Right lobe of liver (tissue), 6 donors: ENCODE data around the gene PARVB. TPM values are rescaled to one million over a fixed set of nuclear protein-coding genes. Genes with fewer than 3 reads are reported as not detected.

Experiments used
- ATAC-seq, 4 donors: fragments of 200-7000 bp; cut with Tn5 transposase; one replicate each; pipeline ENCODE4 v1.9.1; 2020; ENCODE audit warnings: mild to moderate bottlenecking in 4 of 4, moderate library complexity in 4 of 4
- DNase-seq, 3 donors: peaks; one replicate each; pipeline ENCODE4 v3.0.0-alpha.2; 2020
- H3K27ac ChIP-seq, 3 donors: fragments of 200-600 bp; one replicate each; pipeline ENCODE4 v1.8.0; 2022
- H3K27me3 ChIP-seq, 2 donors: fragments of 200-600 bp; one replicate each; pipeline ENCODE4 v1.8.0; 2022
- H3K36me3 ChIP-seq, 4 donors: fragments of 200-600 bp; sonication (generic) in 1 of 4; one replicate each; pipeline versions ENCODE4 v1.5.1 to v1.8.0; 2017 to 2022; ENCODE audit warnings: control low read depth in 1 of 4
- H3K4me1 ChIP-seq, 4 donors: fragments of 200-600 bp; sonication (generic) in 1 of 4; one replicate each; pipeline versions ENCODE4 v1.5.1 to v1.8.0; 2017 to 2022; ENCODE audit warnings: control low read depth in 1 of 4
- H3K4me3 ChIP-seq, 3 donors: fragments of 200-600 bp; one replicate each; pipeline ENCODE4 v1.8.0; 2022
- H3K9me3 ChIP-seq, 4 donors: fragments of 200-600 bp; sonication (generic) in 1 of 4; one replicate each; pipeline versions ENCODE4 v1.5.1 to v1.8.0; 2017 to 2022; ENCODE audit warnings: control low read depth in 1 of 4
- CTCF ChIP-seq, 4 donors: fragments of 200-600 bp in 3 of 4; fragments of 450-650 bp in 1 of 4; IDR thresholded peaks; one replicate each; pipeline versions ENCODE4 v1.5.1 to v1.8.0; 2016 to 2022; ENCODE audit warnings: antibody characterized with exemption in 4 of 4, mild to moderate bottlenecking in 2 of 4
- POLR2A ChIP-seq: fragments of 450-650 bp; IDR thresholded peaks from one replicate; pipeline ENCODE4 v1.6.1; 2017; ENCODE audit warnings: antibody characterized with exemption, mild to moderate bottlenecking
- WGBS: methylation state at CpG from one replicate; pipeline ENCODE4 v1.1.6; 2018; ENCODE audit warnings: low coverage, low lambda C conversion rate; ENCODE audit not compliant: insufficient coverage; ENCODE audit errors: missing lambda C conversion rate; 5-methylcytosine and 5-hydroxymethylcytosine counted together
- intact Hi-C, 2 donors: fragments of 100-400 bp; cut with DNase I; formaldehyde crosslinking; loops; one replicate each; pipeline versions ENCODE4 v1.11.2 to v1.14.1; 2022
- total RNA-seq, 6 experiments: library from RNA; depleted of rRNA in 2 of 6; stranded (reverse); fragments of >200 nt in 2 of 6; fragmentation: NEBNext Ultra II Directional in 3 of 6; extraction: Animal tissue kit (Norgen Biotek cat#: 25700) in 3 of 6; gene quantifications; one replicate each; pipeline versions ENCODE4 v1.1.0 to v1.2.4, GENCODE V29; 2016 to 2023
- donor health status: DM: no; HTN: yes; CAD: no.
- donor health status: DM: no; HTN: no; CAD: no.
- donor health status: DM: no; HTN: no; CAD: no.
- donor health status: DM: no; HTN: yes; CAD: no.
- donor health status: DM: no; HTN: yes; CAD: no.

The PARVB gene
- total RNA-seq, 6 experiments from 2014 or later = 14.2 to 21.3 (median 15.2) TPM

DNA sequence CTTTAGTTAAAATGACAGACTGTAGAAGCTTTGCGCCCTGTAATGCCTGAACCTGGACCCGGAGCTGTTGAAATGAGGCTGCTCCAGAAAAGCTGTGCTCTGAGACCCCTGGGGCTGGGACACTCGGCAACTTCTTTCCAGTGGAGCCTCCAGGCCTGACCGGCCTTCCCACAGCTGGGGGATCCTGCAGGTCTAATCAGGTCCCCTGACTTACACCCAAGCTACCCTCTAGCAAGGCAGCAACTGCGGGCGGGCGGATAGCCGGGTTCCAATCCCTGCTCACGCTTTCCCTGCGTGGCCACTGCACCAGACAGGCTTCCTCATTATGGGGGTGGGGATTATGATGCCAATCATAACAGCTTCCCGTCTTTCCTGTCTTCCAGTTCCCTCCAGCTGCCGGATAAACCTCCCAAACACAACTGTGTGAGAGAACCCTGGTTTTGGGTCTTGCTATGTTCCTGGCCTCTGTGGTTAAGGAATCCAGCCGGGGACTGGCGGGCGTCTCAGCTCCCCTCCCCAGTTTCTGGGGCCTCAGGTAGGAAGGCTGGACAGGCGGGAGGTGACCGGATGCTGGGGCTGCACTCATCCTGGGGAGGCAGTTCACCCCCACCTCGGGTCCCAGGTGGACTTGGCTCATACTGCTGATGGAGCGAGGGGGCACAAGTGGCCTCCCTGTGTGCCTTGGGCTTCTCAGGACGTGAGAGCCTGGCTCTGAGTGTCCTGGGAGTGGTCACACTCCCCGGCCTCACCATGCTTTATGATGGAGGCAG lies 195.2 kb downstream of the PARVB start:
- H3K27ac ChIP-seq = no peak overlapping the region
- H3K36me3 ChIP-seq = no peaks in the 10 kb centered on the region
- H3K4me1 ChIP-seq = no peaks in the 10 kb centered on the region
- intact Hi-C loops = no loop called here
- WGBS = 67% methylated on average over 5 of the region's 21 CpGs
- no peaks in the 10 kb centered on the region for H3K27me3 ChIP-seq
- no peak overlapping the region for H3K4me3 ChIP-seq
- TF ChIP-seq POLR2A (no peak), CTCF (IDR thresholded peaks at IDR 0.05) (no peak)
- DNase-seq (no peak), ATAC-seq (no peak)
- H3K9me3 ChIP-seq = no peaks in the 10 kb centered on the region

DNA sequence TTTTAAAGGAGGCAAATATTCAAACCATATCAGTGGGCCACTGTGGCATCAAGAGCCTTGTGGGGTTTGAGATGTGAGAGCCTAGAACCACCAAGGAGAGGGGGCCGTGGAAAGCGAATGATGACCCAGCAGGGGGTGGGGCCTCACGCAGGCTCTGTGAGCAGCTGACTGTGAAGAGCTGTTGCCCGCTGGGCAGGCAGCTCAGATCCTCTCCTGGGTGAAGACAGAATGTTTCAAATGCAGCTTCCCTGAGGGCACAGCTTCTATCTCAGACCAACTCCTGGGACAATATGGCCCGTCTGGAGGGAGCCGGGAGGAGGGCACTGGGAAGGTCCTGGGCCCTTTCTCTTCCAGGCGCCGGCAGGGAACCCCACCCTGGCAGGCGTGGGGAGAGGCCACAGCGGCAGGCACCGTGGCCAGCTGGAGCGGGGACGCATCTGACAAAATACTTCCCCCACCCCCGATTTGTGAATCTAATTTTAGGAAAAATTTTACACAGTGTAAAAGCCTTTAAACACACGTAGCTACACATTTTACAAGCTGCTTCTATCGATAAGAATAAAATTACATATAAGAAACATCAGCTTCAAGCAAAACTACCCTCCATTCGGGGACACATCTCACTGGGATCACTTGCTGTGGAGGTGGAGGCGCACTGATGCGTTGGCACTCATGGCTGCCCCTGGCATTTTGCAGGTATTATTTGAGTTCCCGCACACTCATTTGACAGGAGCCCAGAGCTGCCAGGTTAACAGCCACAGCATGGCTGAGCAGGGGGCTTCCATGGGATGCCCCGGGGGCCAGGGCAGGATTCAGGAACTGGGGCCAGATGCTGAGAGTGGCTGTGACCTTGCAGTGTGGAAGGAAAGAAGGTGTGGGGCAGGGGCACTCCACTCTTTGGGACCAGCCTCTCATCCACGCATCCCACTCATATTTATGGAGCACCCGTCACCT lies 196.9 kb downstream of the PARVB start:
- no peak overlapping the region for H3K4me3 ChIP-seq
- intact Hi-C loops = no loop called here
- TF ChIP-seq POLR2A (no peak), CTCF (IDR thresholded peaks at IDR 0.05) (no peak)

DNA sequence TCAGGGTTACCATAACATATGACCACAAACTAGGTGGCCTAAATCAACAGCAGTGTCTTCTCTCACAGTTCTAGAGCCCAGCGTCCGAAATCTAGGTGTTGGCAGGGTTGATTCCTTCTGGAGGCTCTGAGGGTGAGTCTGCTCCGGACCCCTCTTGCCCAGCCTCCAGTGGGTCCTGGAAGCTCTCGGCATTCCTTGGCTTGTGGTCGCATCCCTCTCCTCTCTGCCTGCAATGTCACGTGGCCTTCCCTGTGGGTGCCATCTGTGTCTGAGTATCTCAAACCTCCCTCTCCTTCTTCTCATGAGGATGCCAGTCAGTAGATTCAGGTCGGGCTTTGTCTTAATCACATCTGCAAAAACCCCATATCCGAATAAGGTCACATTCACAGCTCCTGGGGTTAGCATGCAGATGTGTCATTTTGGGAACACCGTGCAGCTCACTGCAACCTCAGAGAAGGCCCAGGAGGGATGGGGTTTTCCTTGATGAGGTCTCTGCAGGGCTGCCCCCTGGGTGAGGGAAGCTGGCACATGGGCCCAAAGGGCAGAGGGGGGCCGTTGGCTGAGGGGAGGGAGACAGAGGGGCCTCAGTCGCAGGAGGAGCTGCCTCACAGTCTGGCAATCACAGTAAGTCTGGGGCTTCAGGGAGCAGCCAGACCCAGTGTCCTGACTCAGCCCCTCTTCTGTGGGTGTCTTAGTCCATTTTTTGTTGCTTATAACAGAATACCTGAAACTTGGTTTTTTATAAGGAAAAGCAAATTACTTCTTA lies 197.8 kb downstream of the PARVB start:
- no peak for DNase-seq
- Histone ChIP-seq H3K36me3 (no peaks in the 10 kb centered on the region), H3K27me3 (no peaks in the 10 kb centered on the region), H3K4me3 (no peak overlapping the region), H3K9me3 (no peaks in the 10 kb centered on the region), H3K27ac (no peak overlapping the region), H3K4me1 (no peaks in the 10 kb centered on the region)
- ATAC-seq = no peak
- WGBS = 78% methylated on average over 8 of the region's 11 CpGs
- intact Hi-C loops = no loop called here
- TF ChIP-seq CTCF (IDR thresholded peaks at IDR 0.05) (no peak), POLR2A (no peak)

More for the DNA sequence above, 196.9 kb downstream of the PARVB start:
- Histone ChIP-seq H3K27ac (no peak overlapping the region), H3K27me3 (no peaks in the 10 kb centered on the region), H3K9me3 (no peaks in the 10 kb centered on the region), H3K36me3 (no peaks in the 10 kb centered on the region), H3K4me1 (no peaks in the 10 kb centered on the region)
- no peak for DNase-seq
- WGBS = 53% methylated on average over 12 of the region's 23 CpGs
- no peak for ATAC-seq

Other genes starting within 250 kb of the PARVB start
- gene EFCAB6, start 212.0 kb upstream of the PARVB start, total RNA-seq = 1 to 10 TPM in 2 of 6 experiments, under 1 TPM in 4; 0.29 to 1.5 (median 0.93) TPM
- gene SULT4A1, start 161.8 kb upstream of the PARVB start, total RNA-seq = under 1 TPM in 4 of 6 experiments, not detected in 2; 0.09 to 0.20 (median 0.15) TPM
- gene PNPLA5, start 132.3 kb upstream of the PARVB start, total RNA-seq = 1 to 10 TPM in 1 of 6 experiments, not detected in 5; 2.8 TPM
- 10 to 100 TPM; 17.5 to 66.8 (median 60.3) TPM for gene PNPLA3, start 100.5 kb upstream of the PARVB start, total RNA-seq
- 10 to 100 TPM; 17.5 to 39.5 (median 21.0) TPM for gene SAMM50, start 68.9 kb upstream of the PARVB start, total RNA-seq
- gene PARVG, start 156.6 kb downstream of the PARVB start, total RNA-seq = 10 to 100 TPM in 2 of 6 experiments, 1 to 10 TPM in 4; 3.7 to 10.8 (median 7.9) TPM